ENCODE results near the gene RANBP10.
"Not testable (repeated sequence)": the region's sequence is repeated elsewhere in the genome, so short reads cannot be mapped to it uniquely, and the experiment has no call there.

The RANBP10 gene

DNA sequence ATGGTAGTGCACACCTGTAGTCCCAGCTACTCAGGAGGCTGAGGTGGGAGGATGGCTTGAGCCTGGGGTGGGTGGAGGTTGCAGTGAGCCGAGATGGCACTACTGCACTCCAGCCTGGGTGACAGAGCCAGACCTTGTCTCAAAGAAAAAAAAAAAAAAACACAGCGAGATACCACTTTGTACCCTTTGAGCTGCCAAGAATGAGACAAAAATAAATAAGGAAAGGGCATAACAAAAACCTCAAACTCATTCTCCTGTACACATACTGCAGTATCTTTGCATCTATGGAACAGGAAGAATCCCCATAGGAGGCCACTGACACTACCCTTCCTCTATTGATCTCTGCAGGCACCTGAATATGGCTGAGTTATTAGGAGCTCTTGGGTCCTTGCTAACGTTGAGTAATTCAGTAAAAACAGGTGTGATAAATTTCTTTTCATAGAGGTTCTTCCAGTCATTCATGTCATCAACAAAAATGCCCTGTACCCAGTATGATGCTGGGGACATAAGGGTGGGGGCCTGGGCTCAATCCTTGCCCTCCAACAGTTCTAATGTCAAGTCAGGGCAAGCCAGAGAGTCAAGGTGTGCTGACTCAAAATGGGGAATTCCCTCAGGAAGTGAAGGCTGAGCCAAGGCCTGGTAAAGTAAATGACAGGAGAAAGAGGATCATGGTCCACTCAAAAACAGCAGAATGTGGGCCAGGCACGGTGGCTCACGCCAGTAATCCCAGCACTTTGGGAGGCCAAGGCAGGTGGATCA is 26.9 kb downstream of the RANBP10 start:
- no peak for DNase-seq (ENCODE audit: low read depth)

DNA sequence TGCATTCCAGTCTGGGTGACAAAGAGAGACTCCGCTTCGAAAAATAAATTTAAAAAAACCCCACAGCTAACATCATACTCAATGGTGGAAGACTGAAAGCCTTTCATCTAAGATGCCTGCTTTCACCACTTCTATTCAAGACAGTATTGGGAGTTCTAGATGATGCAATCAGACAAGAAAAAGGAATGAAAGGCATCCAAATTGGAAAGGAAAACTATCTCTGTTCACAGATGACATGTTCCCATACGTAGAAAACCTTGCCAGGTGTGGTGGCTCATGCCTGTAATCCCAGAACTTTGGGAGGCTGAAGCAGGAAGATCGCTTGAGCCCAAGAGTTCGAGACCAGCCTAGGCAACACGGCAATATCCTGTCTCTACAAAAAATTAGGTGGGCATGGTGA is 31.1 kb downstream of the RANBP10 start:
- no peak for DNase-seq (ENCODE audit: low read depth)

DNA sequence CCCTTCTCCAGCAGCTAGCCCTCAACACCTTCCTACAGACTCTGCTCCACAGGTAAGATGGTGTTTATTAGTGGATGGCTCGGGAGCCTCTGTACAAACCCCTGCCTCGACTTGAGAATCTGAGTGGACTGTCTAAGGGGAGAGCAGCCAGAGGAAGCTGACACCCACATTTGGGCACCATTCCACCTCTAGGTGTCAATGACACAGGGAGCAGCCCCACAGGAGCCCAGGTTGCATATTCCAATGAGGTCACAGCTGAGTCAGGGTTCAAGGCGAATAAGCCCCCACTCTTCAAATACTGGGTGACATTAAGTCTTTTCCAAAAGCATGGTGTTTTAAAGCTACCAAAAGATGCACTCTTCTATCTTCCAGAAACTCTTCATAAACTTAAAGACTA is 31.9 kb downstream of the RANBP10 start:
- no peak for DNase-seq (ENCODE audit: low read depth)

DNA sequence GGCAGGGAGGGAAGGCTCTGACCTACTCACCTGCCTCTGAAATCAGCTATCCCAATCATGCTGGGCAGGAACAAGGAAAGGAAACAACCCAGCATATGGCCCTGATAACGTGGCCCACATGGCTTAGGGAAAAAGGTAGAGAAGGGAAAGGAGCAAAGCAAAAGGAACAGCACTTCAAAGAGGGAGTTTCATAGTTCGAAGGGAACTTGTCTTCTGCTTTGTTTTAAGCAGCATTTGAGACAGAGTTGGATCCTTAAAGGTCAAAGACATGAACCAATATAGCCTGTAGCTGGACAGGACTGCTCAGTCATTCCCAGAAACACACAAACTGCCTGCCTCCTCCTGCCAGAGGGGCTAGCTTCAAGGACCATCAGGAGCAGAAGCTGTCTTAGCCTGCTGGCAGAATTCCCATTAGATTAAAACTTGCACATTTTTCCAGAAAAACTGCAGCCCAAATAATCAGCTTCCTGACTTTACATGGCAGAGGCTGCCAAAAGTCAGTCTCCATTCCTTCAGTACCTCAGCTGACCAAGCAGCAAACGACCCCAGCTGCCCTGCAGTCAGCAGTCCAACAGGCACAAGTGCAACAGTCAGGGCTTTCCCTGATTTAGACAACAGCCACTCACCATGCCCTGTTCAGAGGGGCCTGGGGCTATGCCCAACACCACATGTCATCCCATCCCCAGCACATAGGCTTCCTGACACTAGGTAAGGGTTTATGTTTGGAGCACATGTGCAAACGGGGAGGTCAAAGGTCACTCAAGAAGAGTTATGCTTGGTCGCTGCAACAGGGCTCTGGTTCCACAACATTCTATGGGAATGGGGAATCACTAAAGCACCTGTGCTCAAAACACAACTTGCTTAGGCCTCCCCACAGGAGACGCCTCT is 32.5 kb downstream of the RANBP10 start:
- no peak for DNase-seq (ENCODE audit: low read depth)

DNA sequence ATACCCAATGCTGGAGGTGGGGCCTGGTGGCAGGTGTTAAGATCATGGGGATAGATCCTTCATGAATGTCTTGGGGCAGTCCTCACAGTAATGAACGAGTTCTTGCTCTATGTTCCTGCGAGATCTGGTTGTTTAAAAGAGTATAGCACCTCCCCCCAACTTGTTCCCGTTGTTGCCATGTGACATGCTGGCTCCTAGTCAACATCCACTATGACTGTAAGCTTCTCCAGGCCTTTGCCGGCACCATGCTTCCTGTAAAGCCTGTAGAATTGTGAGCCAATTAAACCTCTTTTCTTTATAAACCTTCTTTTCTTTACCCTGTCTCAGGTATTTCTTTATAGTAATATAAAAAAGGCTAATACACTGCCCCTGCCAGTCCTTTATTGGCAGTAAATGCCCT is 33.3 kb downstream of the RANBP10 start:
- no peak for DNase-seq (ENCODE audit: low read depth)

DNA sequence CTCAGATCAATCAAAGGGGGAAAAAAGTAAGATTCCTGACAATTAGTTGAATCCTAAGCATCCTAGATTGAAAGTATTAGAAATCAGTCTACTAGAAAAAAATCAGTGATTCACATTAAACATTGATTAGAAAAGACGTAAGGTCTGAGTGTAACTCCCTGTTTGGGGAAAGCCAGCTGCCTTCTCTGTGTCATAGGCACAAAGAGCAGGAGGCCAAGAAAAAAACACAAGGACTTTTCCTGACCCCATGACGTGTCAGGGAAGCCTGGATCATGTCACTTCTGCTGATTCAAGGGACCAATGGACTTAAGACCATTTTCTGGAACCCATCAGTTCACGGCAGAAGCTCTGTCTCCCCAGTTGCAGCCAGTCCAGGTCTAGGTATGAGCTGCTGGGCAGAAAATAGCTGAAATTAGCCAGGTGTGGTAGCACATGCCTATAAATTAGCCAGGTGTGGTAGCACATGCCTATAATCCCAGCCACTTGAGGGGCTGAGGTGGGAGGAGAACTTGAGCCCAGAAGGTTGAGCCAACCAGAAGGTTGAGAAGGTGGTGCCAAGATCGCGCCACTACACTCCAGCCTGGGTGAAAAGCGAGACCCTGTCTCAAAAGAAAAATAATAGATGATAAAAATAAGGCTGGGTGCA is 35.9 kb downstream of the RANBP10 start:
- DNase-seq (ENCODE audit: low read depth): no peak

DNA sequence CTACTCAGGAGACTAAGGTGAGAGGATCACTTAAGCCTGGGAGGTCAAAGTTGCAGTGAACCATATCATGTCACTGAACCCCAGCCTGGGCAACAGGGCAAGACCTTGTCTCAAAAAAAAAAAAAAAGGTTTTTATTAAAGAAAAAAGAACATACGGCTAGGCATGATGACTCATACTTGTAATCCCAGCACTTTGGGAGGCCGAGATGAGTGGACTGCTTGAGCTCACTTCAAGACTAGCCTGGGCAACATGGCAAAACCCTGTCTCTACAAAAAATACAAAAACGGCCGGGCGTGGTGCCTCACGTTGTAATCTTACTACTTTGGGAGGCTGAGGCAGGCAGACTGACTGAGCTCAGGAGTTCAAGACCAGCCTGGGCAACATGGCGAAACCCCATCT is 38.4 kb downstream of the RANBP10 start:
- peak; percentile 69 for DNase-seq (ENCODE audit: low read depth)

DNA sequence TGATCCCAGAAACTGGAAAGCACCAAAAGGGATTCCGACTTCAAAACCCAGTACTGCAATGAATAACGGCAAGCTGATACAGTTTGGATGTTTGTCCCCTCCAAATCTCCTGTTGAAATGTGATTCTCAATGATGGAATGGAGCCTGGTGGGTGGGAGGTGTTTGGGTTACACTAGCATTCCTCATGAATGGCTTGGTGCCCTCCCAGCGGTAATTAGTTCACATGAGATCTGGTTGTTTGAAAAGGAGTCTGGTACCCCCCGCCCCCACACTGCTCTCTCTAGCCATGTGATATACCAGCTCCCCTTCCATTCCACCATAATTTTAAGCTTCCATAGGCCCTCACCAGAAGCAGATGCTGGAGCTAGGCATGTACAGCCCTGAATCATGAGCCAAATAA is 40.1 kb downstream of the RANBP10 start:
- no peak for DNase-seq (ENCODE audit: low read depth)

DNA sequence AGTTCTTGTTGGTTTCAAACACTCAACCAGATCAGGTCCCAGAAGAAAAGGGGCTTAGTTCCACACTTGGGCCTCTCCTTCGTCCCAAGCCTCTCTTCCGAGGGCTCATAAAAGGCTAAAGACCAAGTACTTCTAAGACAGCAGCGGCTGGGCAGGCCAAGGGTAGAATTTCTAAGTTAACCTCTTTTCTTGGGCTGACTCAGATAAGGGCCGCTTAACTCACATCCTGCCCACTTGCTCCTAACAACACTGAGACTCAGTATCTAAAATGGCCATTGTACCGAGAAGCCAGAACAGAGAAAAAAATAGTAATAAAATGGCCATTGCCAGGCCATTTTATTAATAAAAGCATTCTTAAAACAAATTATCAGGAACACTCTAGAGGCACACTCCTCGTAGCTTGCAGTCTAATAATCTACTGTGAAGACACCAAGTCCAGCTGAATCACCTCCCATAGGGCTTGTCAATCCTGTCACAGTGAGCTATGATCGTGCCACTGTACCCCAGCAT is 42.1 kb downstream of the RANBP10 start:
- no peak for DNase-seq (ENCODE audit: low read depth)

DNA sequence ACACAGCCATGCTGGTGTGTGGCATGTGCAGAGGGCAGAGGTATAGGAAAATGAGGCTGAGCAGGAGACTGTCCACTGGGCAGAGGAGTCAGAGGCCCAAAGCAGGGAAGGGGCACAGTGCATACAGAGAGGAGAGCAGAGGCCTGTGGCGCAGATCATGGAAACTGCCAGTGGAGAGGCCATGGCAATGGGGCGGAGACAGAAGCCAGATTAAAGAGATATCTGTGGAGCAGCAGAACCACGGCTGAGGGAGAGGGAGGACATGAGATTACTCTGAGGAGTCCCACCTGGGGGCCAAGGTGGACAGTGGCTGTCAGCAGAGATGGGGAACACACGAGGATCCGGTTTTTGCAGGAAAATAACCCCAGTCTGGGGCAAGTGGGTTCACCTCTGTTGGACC is 43.3 kb downstream of the RANBP10 start:
- no peak for DNase-seq (ENCODE audit: low read depth)

DNA sequence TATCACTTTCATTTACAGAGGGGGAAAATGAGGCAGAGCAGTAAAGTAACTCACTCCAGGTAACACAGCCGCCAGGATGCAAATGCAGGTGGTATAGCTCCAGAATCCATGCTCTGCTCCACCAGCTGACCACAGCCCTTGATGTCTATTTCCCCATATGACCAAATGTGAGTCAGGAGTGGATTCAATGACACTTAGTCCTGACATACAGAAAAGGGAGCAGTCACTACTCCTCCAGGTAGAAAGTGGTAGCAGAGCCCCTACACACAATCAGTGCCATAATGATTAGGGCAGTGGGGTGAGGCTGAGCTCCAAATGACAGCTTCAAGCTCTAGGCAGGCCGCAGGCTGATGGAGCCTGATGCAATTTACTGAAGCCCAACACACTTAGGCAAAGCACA is 44.0 kb downstream of the RANBP10 start:
- DNase-seq (ENCODE audit: low read depth): no peak

DNA sequence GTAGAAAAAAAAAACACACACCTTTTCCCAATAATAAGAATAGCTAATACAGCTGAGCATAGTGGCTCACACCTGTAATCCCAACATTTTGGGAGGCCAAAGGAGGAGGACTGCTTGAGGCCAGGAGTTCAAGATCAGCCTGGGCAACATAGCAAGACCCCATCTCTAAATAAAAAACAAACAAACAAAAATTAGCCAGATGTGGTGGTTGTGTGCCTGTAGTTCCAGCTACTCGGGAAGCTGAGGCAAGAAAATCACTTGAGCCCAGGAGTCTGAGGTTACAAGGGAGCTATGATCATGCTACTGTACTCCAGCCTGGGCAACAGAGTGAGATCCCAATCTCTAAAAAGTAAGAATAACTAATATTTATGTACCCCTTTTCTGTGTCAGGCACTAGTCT is 44.4 kb downstream of the RANBP10 start:
- no peak for DNase-seq (ENCODE audit: low read depth)

DNA sequence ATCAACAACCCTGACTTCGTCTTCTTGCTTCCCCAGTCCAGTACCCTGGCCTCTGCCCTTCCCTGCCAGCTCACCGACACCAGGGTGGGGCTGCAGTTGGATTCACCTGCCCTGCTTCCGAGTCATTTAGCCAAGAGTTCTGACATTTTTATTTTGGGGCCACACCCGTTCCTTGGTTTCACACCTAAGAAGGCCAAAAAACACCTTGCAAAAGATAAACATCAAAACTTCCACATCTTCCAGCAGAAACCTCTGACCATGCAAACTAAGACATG is 45.5 kb downstream of the RANBP10 start:
- DNase-seq (ENCODE audit: low read depth): no peak

DNA sequence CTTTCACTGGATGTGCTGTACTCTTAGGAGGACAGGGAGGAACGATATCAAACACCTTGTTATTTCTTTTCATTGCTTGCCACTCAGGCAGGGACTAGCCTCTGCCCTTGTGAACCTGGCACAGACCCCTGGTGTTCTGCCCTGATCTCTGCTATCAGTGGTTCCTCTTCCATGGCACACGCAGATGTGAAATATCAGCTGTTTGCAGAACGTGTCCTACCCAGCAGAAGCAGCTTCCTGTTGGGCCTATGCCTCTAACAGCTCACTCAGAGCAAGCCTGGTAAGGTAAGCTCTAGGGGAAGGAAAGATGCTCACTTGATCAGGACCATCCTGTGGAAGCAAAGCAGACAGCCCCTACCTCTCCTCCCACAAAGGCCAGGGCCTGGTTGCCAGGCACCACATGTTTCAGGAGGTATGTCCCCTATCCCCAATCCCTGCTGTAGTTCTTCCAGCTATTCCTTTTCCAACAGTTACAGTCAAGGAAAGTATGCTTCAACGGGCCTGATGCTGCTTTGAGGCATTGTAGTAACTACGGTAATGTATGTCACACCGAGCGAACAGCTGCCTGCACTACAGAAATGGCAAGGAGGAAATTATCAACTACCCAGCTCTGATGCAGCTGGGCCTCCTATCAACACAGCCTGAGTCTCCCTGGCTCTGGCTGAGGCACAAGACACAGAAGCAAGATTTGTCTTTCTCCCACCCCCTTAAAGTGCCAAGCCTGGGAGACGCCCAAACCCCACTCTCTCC is 46.0 kb downstream of the RANBP10 start:
- DNase-seq (ENCODE audit: low read depth): no peak

DNA sequence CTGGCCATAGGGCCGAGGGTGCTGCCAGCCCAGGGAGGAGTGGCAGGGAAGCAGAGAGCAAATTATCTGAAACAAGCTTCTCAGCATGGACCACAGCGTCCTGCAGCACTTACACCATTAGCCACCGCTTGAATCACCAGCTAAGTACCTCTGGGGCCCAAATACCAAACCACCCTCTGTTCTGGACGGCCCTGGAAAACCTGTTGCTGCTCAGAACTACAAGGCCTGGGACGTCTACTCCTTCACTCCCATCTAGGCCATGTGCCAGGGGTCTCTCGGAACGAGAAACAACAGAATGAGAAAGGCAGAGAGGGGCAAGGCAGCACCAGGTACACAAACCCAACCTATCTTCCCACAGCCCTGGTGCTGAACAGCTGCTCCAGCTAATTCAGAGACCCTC is 47.4 kb downstream of the RANBP10 start:
- no peak for DNase-seq (ENCODE audit: low read depth)

DNA sequence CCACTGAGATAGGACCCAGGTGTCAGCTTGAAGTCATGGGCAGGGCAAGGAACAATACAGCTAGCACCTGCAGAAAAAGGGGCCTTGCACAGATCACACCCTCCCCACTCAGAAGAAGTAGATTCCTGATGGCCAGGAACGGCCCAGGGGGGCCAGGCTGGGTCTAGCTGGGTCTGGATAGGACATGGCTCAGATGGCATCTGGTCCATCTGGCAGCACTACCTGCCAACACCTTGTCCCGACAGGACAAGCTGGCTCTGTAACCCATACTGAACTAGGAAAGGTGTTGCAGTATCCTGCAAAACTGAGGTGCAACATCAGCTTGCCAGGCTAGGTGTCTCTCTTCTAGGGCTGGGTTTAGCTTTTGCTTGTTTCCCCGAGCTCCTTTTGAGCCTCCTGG is 48.4 kb downstream of the RANBP10 start:
- no peak for DNase-seq (ENCODE audit: low read depth)

DNA sequence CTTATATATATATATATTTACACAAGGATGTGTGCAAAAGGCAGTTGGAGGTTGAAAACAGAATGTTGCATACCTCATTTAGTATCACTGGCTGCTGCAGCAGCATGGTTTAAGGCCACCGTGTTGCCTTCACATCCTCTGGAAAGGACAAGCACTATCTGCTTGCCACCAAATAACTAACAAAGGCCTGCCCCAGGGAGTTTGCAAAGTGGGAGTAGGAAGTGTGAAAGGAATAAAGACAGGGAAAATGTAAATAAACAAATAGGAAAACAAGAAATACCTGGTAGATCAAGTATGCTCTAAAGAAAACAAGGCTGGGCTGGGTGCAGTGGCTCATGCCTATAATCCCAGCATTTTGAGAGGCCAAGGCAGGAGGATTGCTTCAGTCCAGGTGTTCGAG is 53.7 kb downstream of the RANBP10 start:
- DNase-seq (ENCODE audit: low read depth): no peak

DNA sequence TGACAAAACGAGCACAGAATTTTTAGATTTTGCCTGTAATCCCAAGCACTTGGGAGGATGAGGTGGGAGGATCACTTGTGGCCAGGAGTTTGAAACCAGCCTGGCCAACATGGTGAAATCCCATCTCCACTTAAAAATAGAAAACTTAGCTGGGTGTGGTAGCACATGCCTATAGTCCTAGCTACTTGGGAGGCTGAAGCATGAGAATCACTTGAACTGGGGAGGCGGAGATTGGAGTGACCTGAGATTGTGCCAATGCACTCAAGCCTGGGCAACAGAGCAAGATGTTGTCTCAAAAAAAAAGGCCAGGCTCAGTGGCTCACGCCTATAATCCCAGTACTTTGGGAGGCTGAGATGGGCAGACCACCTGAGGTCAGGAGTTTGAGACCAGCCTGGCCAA is 55.0 kb downstream of the RANBP10 start:
- DNase-seq (ENCODE audit: low read depth): not testable (repeated sequence)

DNA sequence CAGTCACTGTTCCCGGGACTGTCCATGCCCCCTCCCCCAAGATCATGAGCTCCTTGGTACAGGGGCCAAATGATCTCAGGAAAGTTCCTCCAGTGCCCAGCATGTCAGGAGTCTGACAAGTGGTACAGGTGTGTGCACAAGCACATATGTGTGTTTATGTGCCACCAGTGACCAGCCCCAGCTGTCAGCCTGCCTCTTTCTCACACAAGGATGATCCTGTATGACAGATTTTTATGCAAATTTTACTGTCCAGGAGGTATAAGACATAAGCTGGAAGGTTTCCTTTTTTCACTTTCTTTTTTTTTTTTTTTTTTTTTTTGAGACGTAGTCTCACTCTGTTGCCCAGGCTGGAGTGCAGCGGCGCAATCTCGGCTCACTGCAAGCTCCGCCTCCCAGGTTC is 55.9 kb downstream of the RANBP10 start:
- DNase-seq (ENCODE audit: low read depth): no peak

DNA sequence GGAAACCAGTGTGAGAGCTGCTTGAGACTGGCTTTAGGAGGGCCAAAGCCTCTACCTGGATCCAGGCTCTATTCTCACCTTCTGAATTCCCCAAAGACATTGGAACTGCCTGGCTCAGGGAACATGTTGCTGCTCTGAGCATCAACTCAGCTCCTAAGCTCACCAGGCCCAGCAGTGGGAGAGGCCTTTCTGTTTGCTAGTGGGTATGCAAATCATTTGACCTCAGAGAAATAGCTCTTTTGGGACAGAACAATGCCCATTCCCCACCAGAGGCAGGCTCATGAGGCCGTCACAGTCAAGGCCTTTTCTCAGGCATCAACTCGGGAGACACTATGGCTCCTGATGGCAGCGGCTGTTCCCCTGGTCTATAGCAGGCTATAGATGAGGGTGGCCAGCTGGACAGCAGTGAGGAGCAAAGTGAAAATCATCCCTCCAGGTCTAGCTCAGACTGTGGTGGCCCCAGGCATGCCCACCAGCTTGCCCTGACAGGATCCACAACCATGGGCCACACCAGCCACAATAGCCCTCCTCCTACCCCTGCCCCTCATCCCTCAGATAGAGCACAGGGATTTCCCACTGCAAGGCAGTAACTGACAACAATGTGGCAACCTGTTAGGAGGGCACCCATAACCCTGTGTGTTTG is 56.8 kb downstream of the RANBP10 start:
- no peak for DNase-seq (ENCODE audit: low read depth)

DNA sequence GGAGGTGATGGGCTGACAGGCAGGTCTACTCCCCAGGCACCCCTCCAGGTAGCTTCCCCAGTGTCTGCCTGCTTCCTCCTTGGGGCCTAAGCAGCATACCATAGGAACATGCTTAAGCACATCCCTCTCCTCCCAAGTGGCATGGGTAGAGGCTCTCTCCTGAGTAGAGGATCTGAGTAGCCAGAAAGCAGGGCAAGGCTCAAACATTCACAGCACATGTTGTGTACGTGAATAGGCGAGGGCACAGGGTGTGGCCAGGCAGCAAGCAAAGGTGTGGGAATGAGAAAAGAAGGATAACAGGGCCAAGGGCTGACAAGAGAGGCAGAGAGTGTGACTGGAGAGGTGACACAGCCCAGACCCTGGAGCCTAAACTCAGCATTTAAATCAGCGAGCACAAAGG is 57.5 kb downstream of the RANBP10 start:
- DNase-seq (ENCODE audit: low read depth): no peak

DNA sequence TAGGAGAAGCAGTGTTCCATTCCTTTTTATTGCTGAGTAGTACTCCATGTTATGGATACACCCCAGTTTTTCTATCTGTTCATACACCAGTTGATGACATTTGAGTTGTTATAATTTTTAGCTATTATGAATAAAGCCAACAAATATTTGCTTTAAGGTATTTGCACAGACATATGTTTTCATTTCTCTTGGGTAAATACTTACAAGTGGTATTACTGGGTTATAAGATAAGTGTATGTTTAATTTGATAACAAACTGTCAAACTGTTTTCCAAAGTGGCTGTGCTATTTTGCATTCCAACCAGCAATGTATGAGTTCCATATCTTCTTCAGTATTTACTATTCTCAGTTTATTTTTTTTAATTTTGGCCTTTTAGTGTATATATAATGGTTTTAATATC is 59.5 kb downstream of the RANBP10 start:
- no peak for DNase-seq (ENCODE audit: low read depth)
